IMR-90 (cell line): ENCODE measurements around the gene RMDN2.

Experiments
- POLR2A ChIP-seq: IDR thresholded peaks from 2 replicates; pipeline ENCODE4 v1.6.1; 2012; ENCODE audit warnings: mild to moderate bottlenecking, low read depth, low read length
- TF ChIP-seq, protein P1 (sequence below): conservative IDR thresholded peaks from 2 replicates; pipeline ENCODE4 v1.5.1; 2012; ENCODE audit warnings: mild to moderate bottlenecking, low read depth, low read length, improper control_type of control experiment

DNA sequence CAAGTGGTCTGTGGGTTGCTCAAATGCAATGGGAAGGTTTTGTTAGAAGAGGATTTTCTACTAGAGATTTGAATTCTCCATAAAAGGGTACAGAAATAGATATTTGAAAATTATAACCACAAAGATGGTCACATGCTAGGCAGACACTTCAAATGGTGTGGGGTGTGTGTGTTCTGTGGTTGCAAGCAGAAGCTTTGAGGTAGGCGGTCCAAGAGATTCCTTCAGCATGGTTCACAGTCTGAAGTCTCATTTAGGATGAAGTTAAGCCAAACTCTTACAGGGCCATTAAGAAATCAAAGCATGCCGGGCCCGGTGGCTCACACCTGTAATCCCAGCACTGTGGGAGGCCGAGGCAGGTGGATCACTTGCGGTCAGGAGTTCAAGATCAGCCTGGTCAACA is 38.3 kb upstream of the RMDN2 start:
- TF ChIP-seq POLR2A: no peak
- TF ChIP-seq, protein P1, sequence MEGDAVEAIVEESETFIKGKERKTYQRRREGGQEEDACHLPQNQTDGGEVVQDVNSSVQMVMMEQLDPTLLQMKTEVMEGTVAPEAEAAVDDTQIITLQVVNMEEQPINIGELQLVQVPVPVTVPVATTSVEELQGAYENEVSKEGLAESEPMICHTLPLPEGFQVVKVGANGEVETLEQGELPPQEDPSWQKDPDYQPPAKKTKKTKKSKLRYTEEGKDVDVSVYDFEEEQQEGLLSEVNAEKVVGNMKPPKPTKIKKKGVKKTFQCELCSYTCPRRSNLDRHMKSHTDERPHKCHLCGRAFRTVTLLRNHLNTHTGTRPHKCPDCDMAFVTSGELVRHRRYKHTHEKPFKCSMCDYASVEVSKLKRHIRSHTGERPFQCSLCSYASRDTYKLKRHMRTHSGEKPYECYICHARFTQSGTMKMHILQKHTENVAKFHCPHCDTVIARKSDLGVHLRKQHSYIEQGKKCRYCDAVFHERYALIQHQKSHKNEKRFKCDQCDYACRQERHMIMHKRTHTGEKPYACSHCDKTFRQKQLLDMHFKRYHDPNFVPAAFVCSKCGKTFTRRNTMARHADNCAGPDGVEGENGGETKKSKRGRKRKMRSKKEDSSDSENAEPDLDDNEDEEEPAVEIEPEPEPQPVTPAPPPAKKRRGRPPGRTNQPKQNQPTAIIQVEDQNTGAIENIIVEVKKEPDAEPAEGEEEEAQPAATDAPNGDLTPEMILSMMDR: no peak
